Endothelial cell (in vitro differentiated cells): ENCODE data around the gene PINK1. TPM values are rescaled to one million over a fixed set of nuclear protein-coding genes. Genes with fewer than 3 reads are reported as not detected.

Experiments used
- DNase-seq: peaks from one replicate; pipeline ENCODE4 v3.0.0; 2021; ENCODE audit warnings: low spot score
- H3K27ac Mint-ChIP-seq: one replicate; pipeline ENCODE4 v1.8.0; 2021; ENCODE audit warnings: mixed read lengths, inconsistent platforms; ENCODE audit not compliant: unreplicated experiment
- H3K27me3 Mint-ChIP-seq: one replicate; pipeline ENCODE4 v1.8.0; 2021; ENCODE audit warnings: mild to moderate bottlenecking, moderate library complexity, mixed read lengths, inconsistent platforms; ENCODE audit not compliant: unreplicated experiment
- H3K36me3 Mint-ChIP-seq: one replicate; pipeline ENCODE4 v1.8.0; 2021; ENCODE audit warnings: mild to moderate bottlenecking, low read depth, mixed read lengths, inconsistent platforms; ENCODE audit not compliant: unreplicated experiment
- H3K4me1 Mint-ChIP-seq: one replicate; pipeline ENCODE4 v1.8.0; 2021; ENCODE audit warnings: mild to moderate bottlenecking, mixed read lengths, inconsistent platforms; ENCODE audit not compliant: unreplicated experiment
- H3K4me3 Mint-ChIP-seq: one replicate; pipeline ENCODE4 v1.8.0; 2021; ENCODE audit warnings: mild to moderate bottlenecking, mixed read lengths, inconsistent platforms; ENCODE audit not compliant: unreplicated experiment
- H3K9me3 Mint-ChIP-seq: one replicate; pipeline ENCODE4 v1.8.0; 2021; ENCODE audit warnings: mixed read lengths, inconsistent platforms; ENCODE audit not compliant: unreplicated experiment
- total RNA-seq: library from RNA; stranded (reverse); fragmentation: NEBNext Ultra II Directional; extraction: Animal tissue kit (Norgen Biotek cat#: 25700); gene quantifications from one replicate; pipeline ENCODE4 v1.2.1, GENCODE V29; 2021; ENCODE audit not compliant: unreplicated experiment
- TF ChIP-seq, protein P1 (sequence below): fragments of 200-600 bp; sonication (generic); IDR thresholded peaks from one replicate; pipeline ENCODE4 v1.5.0; 2021; ENCODE audit warnings: antibody characterized with exemption; ENCODE audit not compliant: unreplicated experiment

Gene PINK1
- total RNA-seq, 1 donor from 2014 or later = 40.0 TPM

DNA sequence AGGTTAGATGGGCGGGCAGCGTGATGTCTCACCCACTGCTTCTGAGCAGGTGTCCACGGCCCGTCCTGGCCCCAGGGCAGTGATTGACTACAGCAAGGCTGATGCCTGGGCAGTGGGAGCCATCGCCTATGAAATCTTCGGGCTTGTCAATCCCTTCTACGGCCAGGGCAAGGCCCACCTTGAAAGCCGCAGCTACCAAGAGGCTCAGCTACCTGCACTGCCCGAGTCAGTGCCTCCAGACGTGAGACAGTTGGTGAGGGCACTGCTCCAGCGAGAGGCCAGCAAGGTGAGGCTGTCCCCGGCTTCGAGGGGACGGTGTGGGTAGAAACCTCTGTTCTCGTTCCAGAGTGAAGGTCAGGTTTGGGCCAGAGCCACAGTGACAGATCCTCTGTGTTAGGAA, 15.7 kb downstream of the PINK1 start:
- DNase-seq = no peak
- peaks cover 44% of the 10 kb centered on the region for H3K36me3 Mint-ChIP-seq
- TF ChIP-seq, protein P1, sequence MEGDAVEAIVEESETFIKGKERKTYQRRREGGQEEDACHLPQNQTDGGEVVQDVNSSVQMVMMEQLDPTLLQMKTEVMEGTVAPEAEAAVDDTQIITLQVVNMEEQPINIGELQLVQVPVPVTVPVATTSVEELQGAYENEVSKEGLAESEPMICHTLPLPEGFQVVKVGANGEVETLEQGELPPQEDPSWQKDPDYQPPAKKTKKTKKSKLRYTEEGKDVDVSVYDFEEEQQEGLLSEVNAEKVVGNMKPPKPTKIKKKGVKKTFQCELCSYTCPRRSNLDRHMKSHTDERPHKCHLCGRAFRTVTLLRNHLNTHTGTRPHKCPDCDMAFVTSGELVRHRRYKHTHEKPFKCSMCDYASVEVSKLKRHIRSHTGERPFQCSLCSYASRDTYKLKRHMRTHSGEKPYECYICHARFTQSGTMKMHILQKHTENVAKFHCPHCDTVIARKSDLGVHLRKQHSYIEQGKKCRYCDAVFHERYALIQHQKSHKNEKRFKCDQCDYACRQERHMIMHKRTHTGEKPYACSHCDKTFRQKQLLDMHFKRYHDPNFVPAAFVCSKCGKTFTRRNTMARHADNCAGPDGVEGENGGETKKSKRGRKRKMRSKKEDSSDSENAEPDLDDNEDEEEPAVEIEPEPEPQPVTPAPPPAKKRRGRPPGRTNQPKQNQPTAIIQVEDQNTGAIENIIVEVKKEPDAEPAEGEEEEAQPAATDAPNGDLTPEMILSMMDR = no peak
- no peak overlapping the region for H3K4me3 Mint-ChIP-seq
- no peak overlapping the region for H3K27ac Mint-ChIP-seq
- peaks cover 4% of the 10 kb centered on the region for H3K27me3 Mint-ChIP-seq
- H3K4me1 Mint-ChIP-seq = no peaks in the 10 kb centered on the region
- H3K9me3 Mint-ChIP-seq = no peaks in the 10 kb centered on the region

DNA sequence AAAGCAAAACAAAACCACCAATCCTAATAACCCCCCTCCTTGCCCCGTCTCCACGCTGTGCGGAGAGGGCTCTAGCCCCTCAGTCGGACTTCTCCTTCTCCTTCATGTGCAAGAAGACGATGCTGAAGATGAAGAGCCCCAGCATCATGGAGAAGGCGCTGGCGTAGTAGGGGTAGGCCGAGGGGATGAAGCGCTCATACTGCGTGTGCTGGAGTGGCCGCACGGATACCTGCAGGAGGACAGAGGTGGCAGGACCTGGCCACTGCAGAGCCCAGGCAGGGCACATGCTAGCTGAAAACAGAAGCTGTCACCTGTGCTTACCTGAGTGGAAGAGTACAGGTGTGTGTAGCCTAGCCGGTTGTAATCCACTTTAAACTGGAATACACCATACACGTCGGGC, 19.0 kb downstream of the PINK1 start:
- TF ChIP-seq, protein P1 = no peak
- H3K4me3 Mint-ChIP-seq = no peak overlapping the region
- peaks cover 58% of the 10 kb centered on the region for H3K36me3 Mint-ChIP-seq
- peaks cover 6% of the 10 kb centered on the region for H3K27me3 Mint-ChIP-seq
- no peak for DNase-seq
- H3K4me1 Mint-ChIP-seq = no peaks in the 10 kb centered on the region
- H3K9me3 Mint-ChIP-seq = no peaks in the 10 kb centered on the region
- H3K27ac Mint-ChIP-seq = no peak overlapping the region

DNA sequence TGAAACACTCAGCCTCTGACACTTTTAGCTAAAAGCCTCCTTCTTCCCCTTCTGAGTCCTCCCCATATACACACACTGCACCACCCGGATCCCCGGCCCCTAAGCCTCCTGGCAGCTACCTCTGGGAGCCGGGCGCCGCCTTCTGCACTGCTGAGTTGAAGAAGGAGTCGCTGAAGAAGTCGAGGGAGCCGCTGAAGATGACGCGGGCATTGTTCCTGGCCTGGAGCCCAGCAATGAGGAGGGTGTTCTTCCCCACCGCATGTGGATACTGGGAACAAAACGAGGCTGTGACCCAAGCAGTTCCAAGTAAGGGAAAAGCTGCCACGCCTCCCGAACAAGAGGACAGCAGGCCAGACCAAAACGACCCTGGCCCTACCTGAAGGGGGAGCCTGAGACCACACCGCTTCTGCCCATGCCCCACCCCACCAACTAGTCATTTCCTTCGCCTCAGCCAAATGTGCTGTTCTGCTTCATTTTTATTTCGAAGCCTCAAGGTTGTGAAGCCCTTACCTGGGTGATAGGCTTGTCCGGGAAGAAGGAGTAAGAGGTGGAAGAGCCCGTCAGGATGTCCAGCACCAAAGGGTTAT, 20.9 kb downstream of the PINK1 start:
- no peaks in the 10 kb centered on the region for H3K9me3 Mint-ChIP-seq
- H3K36me3 Mint-ChIP-seq = peaks cover 61% of the 10 kb centered on the region
- no peak for DNase-seq
- peak overlapping the region; percentile 42 for H3K4me3 Mint-ChIP-seq
- H3K4me1 Mint-ChIP-seq = no peaks in the 10 kb centered on the region
- H3K27me3 Mint-ChIP-seq = peaks cover 6% of the 10 kb centered on the region
- H3K27ac Mint-ChIP-seq = no peak overlapping the region
- TF ChIP-seq, protein P1 = no peak

DNA sequence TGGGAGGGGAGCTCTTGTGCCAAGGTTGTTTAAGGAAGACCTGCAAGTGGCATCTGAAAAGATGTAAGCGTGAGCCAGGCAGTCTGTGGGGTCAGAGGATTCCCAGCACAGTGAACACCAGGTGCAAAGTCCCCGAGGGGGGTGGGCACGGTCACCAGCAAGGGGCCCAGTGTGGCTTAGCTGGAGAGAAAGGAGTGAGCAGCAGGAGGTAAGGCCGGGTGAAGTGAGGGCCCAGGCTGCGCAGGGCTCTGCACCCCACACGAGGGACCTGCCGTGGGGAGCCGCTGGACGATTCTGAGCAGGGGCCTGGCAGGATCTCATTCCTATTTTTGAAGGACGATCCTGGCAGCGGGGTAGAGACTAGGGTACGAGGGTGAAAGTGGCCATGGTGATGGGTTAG, 23.8 kb downstream of the PINK1 start:
- no peak for DNase-seq
- TF ChIP-seq, protein P1 = no peak
- H3K4me1 Mint-ChIP-seq = peaks cover 18% of the 10 kb centered on the region

DNA sequence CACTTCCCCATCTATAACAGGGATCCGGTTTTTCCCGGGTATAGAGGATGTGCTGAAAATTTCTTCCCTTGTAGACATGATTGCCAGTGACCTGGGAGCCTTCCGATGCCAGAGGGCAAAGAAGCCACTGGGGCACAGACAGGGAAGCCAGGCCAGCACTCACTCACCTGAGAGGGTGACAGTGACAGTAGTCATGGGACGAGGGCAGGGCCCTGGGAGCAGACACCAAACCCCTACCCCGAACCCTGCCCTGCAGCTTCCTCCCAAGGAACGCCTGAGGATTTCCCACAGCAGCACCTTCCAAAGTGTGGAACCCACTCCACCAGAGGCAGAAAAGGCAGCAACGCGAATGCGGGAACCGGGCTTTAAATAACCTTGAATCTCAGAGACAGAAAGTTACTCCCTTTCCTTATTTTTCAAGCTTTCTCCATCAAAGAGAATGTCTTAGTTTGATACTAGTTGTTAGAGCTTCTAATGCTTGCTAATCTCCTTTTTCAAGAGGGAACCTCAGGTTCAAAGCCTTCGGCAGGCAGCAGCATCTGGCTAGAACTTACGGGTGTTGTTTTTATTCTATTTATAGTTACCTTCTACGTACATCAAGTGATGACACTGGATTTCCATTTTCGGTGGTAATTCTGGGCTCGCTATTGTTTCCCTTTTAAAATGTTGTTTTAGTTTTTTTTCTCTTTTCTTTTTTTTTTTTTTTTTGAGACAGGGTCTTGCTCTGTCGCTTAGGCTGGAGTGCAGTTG, 25.1 kb downstream of the PINK1 start:
- no peaks in the 10 kb centered on the region for H3K9me3 Mint-ChIP-seq
- TF ChIP-seq, protein P1 = no peak
- H3K36me3 Mint-ChIP-seq = peaks cover 32% of the 10 kb centered on the region
- no peak for DNase-seq
- H3K4me3 Mint-ChIP-seq = no peak overlapping the region
- peaks cover 26% of the 10 kb centered on the region for H3K4me1 Mint-ChIP-seq
- H3K27me3 Mint-ChIP-seq = peaks cover 7% of the 10 kb centered on the region
- no peak overlapping the region for H3K27ac Mint-ChIP-seq

More for the DNA sequence above, 23.8 kb downstream of the PINK1 start:
- Mint-ChIP-seq H3K27me3 (peaks cover 2% of the 10 kb centered on the region), H3K36me3 (peaks cover 41% of the 10 kb centered on the region), H3K27ac (no peak overlapping the region), H3K4me3 (no peak overlapping the region), H3K9me3 (no peaks in the 10 kb centered on the region)
